Smooth muscle cell (in vitro differentiated cells): Measurements from ENCODE around the gene ASPN. TPM values are rescaled to one million over a fixed set of nuclear protein-coding genes. Genes with fewer than 3 reads are reported as not detected.

Experiments
- DNase-seq: peaks from one replicate; lab custom pipeline; 2025; ENCODE audit not compliant: unreplicated experiment; lab: John Stamatoyannopoulos, UW
- H2AFZ ChIP-seq: fragments of 200-600 bp; sonication (generic); 2 replicates; pipeline ENCODE4 v1.6.0; 2016; ENCODE audit warnings: antibody characterized with exemption, low read depth, mild to moderate bottlenecking
- H3F3A ChIP-seq: fragments of 200-600 bp; sonication (generic); 2 replicates; pipeline ENCODE4 v1.6.0; 2017; ENCODE audit warnings: antibody characterized with exemption, low read depth
- H3K27ac ChIP-seq: fragments of 200-600 bp; sonication (generic); 2 replicates; pipeline ENCODE4 v1.5.1; 2016; ENCODE audit warnings: low read depth, mild to moderate bottlenecking
- H3K27me3 ChIP-seq: fragments of 200-600 bp; sonication (generic); 2 replicates; pipeline ENCODE4 v1.6.1; 2016; ENCODE audit warnings: low read depth, mild to moderate bottlenecking
- H3K36me3 ChIP-seq: fragments of 200-600 bp; sonication (generic); 2 replicates; pipeline ENCODE4 v1.5.1; 2016; ENCODE audit warnings: low read depth
- H3K4me1 ChIP-seq: fragments of 200-600 bp; sonication (generic); 2 replicates; pipeline ENCODE4 v1.5.1; 2016; ENCODE audit warnings: low read depth
- H3K4me2 ChIP-seq: fragments of 200-600 bp; sonication (generic); 2 replicates; pipeline ENCODE4 v1.6.0; 2016; ENCODE audit warnings: mild to moderate bottlenecking
- H3K4me3 ChIP-seq: fragments of 200-600 bp; sonication (generic); 2 replicates; pipeline ENCODE4 v1.5.1; 2016; ENCODE audit warnings: mild to moderate bottlenecking
- H3K79me2 ChIP-seq: fragments of 200-600 bp; sonication (generic); 2 replicates; pipeline ENCODE4 v1.6.0; 2016; ENCODE audit warnings: low read depth, mild to moderate bottlenecking
- H3K9ac ChIP-seq: fragments of 200-600 bp; sonication (generic); 2 replicates; pipeline ENCODE4 v1.6.0; 2016; ENCODE audit warnings: low read depth
- H3K9me3 ChIP-seq: fragments of 200-600 bp; sonication (generic); replicated peaks from 2 replicates; pipeline ENCODE4 v1.5.1; 2016; ENCODE audit warnings: low read depth
- H4K20me1 ChIP-seq: fragments of 200-600 bp; sonication (generic); 2 replicates; pipeline ENCODE4 v1.6.0; 2016; ENCODE audit warnings: low read depth
- CTCF ChIP-seq: fragments of 200-600 bp; sonication (generic); IDR thresholded peaks from 2 replicates; pipeline ENCODE4 v1.5.1; 2017; ENCODE audit warnings: borderline replicate concordance, mild to moderate bottlenecking, antibody characterized with exemption; ENCODE audit not compliant: insufficient read depth, poor library complexity, severe bottlenecking
- WGBS: methylation state at CpG from one replicate; pipeline ENCODE4 v1.1.7; 2016; ENCODE audit warnings: low lambda C conversion rate; 5-methylcytosine and 5-hydroxymethylcytosine counted together
- polyA plus RNA-seq: library from polyadenylated mRNA; unstranded; fragments of >200 nt; fragmentation: Nextera tagmentation; extraction: Ambion mirVana; gene quantifications from 2 replicates; pipeline ENCODE4 v1.2.1, GENCODE V29; 2016
- total RNA-seq: library from RNA; depleted of rRNA; stranded (reverse); fragments of >200 nt; gene quantifications from 2 replicates; pipeline ENCODE4 v1.2.3, GENCODE V29; 2014

The ASPN gene
- total and polyA plus RNA-seq, 2 experiments from 2014 or later, result 17.0 to 30.0 TPM

- no peaks in the 10 kb centered on the region for H3K79me2 ChIP-seq
- DNase-seq, result no peak
- H3K4me1 ChIP-seq, result peaks cover 8% of the 10 kb centered on the region
- H3K4me2 ChIP-seq, result peak overlapping the region; percentile 45
- WGBS, result 53% methylated on average over 3 of the region's 3 CpGs
- no peaks in the 10 kb centered on the region for H4K20me1 ChIP-seq
- no peaks in the 10 kb centered on the region for H3K27me3 ChIP-seq
- no peak overlapping the region for H2AFZ ChIP-seq
- no peaks in the 10 kb centered on the region for H3K9me3 ChIP-seq
- TF ChIP-seq CTCF, result no peak
- no peaks in the 10 kb centered on the region for H3F3A ChIP-seq
- H3K36me3 ChIP-seq, result no peaks in the 10 kb centered on the region
- H3K27ac ChIP-seq, result no peak overlapping the region
- H3K9ac ChIP-seq, result no peak overlapping the region
- H3K4me3 ChIP-seq, result no peak overlapping the region
Measured at GRCh38 chr9:92512622-92513021, 30.3 kb upstream of the ASPN start.

DNA sequence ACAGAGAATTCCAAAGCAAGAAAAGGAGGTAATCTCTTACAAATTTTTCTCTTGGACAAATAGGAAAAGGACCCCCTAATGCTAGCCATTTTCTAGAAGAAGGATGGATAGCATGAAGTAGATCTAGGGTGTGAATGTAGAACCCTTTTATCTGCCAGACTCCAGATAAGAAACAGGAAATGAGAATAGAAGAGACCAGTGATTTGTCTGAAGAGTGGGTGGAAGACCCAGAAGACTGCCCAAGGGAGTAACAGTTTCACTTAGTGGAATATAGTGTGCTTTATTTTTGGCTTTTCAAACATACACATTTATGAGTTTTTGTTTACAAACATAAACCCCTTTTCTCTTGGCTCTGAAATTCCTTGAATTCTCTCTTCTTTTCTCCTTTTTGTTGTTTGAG is 28.4 kb upstream of the ASPN start:
- no peaks in the 10 kb centered on the region for H3K27me3 ChIP-seq
- no peaks in the 10 kb centered on the region for H4K20me1 ChIP-seq
- H3K9ac ChIP-seq, result no peak overlapping the region
- H3F3A ChIP-seq, result peaks cover 6% of the 10 kb centered on the region
- TF ChIP-seq CTCF, result no peak
- no peaks in the 10 kb centered on the region for H3K79me2 ChIP-seq
- H3K27ac ChIP-seq, result no peak overlapping the region
- H3K4me1 ChIP-seq, result no peaks in the 10 kb centered on the region
- H2AFZ ChIP-seq, result no peak overlapping the region
- no peak overlapping the region for H3K4me3 ChIP-seq
- H3K4me2 ChIP-seq, result peak overlapping the region; percentile 14
- DNase-seq, result no peak
- H3K36me3 ChIP-seq, result no peaks in the 10 kb centered on the region
- H3K9me3 ChIP-seq, result no peaks in the 10 kb centered on the region

GRCh38 chr9:92509050-92509449 is 26.7 kb upstream of the ASPN start:
- no peaks in the 10 kb centered on the region for H3K9me3 ChIP-seq
- no peak for DNase-seq
- no peak overlapping the region for H3K27ac ChIP-seq
- TF ChIP-seq CTCF, result no peak
- H3K9ac ChIP-seq, result no peak overlapping the region
- H3K4me1 ChIP-seq, result no peaks in the 10 kb centered on the region
- H2AFZ ChIP-seq, result no peak overlapping the region
- 97% methylated on average over 5 of the region's 5 CpGs for WGBS
- peaks cover 7% of the 10 kb centered on the region for H3F3A ChIP-seq
- H4K20me1 ChIP-seq, result no peaks in the 10 kb centered on the region
- no peak overlapping the region for H3K4me2 ChIP-seq
- no peaks in the 10 kb centered on the region for H3K79me2 ChIP-seq
- H3K36me3 ChIP-seq, result no peaks in the 10 kb centered on the region
- H3K27me3 ChIP-seq, result no peaks in the 10 kb centered on the region
- H3K4me3 ChIP-seq, result no peak overlapping the region

DNA sequence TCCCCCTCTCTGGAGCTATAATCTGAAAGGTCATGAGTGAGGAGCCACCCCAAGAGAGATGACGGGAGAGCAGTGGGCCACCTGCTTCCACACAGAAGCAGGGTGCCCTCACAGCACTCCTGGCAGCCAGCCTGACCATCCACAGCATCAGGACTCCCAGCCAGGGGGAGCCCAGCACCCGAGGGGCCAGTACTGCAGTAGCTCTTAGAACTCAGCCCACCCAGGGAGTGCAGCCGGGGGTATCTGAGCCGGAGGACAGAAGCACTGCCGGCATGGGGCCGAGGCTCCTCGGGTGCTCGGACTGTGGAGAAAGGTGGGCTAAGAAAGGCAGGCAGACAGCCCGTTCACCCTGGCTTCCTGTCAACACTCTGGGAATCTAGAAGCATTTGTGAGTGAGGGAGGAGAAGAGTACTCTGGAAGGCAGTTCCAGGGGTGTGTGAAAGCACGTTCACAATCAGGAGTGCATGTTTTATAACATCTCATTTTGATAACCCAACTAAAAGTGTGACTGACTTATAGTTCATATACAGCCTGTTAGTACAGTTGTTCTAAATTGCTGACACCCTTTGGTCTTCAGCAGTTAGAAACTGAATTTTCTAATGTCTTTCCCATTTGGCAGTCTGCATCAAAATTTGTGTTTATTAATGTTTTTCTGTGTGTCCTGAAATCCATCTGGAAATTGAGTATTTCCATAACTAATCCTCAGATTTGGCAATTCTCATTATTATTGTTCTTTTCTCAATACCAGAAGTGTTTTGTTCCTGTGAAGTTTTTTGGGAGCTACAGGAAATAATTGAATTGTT is 25.9 kb upstream of the ASPN start:
- no peak overlapping the region for H3K9ac ChIP-seq
- H3K27me3 ChIP-seq, result no peaks in the 10 kb centered on the region
- H3K9me3 ChIP-seq, result no peaks in the 10 kb centered on the region
- no peak for TF ChIP-seq CTCF
- no peak overlapping the region for H3K4me3 ChIP-seq
- no peaks in the 10 kb centered on the region for H3K36me3 ChIP-seq
- H3K4me2 ChIP-seq, result no peak overlapping the region
- peaks cover 7% of the 10 kb centered on the region for H3F3A ChIP-seq
- no peaks in the 10 kb centered on the region for H3K79me2 ChIP-seq
- no peak for DNase-seq
- H3K27ac ChIP-seq, result no peak overlapping the region
- no peaks in the 10 kb centered on the region for H3K4me1 ChIP-seq
- WGBS, result 71% methylated on average over 10 of the region's 10 CpGs
- H2AFZ ChIP-seq, result no peak overlapping the region
- H4K20me1 ChIP-seq, result no peaks in the 10 kb centered on the region
